Liver (tissue), 9 donors: ENCODE results near the gene PTPRN2. TPM values are rescaled to one million over a fixed set of nuclear protein-coding genes. Genes with fewer than 3 reads are reported as not detected.

Experiments
- DNase-seq: peaks from one replicate; pipeline ENCODE4 v3.0.0-alpha.2; 2017; ENCODE audit warnings: low spot score
- H3K27ac ChIP-seq, 2 donors: one replicate each; pipeline ENCODE4 v1.7.0; 2013; ENCODE audit warnings: inconsistent platforms in 2 of 2, low read length in 2 of 2, control low read depth in 1 of 2, low read depth in 1 of 2, mild to moderate bottlenecking in 1 of 2
- H3K27me3 ChIP-seq, 4 donors: one replicate each; pipeline versions ENCODE4 v1.6.1 to v1.7.0; 2013; ENCODE audit warnings: low read length in 3 of 4, inconsistent platforms in 1 of 4, mild to moderate bottlenecking in 1 of 4, moderate library complexity in 1 of 4; ENCODE audit not compliant: control insufficient read depth in 4 of 4, insufficient read depth in 4 of 4
- H3K36me3 ChIP-seq, 4 donors: one replicate each; pipeline versions ENCODE4 v1.6.1 to v1.7.0; 2013; ENCODE audit warnings: low read length in 3 of 4, mild to moderate bottlenecking in 3 of 4, low read depth in 1 of 4, moderate library complexity in 1 of 4; ENCODE audit not compliant: control insufficient read depth in 4 of 4, insufficient read depth in 3 of 4
- H3K4me1 ChIP-seq, 4 donors: one replicate each; pipeline versions ENCODE4 v1.6.1 to v1.7.0; 2013; ENCODE audit warnings: low read length in 3 of 4, mild to moderate bottlenecking in 3 of 4, moderate library complexity in 1 of 4; ENCODE audit not compliant: control insufficient read depth in 4 of 4, insufficient read depth in 4 of 4
- H3K4me3 ChIP-seq, 3 donors: one replicate each; pipeline versions ENCODE4 v1.6.1 to v1.7.0; 2013; ENCODE audit warnings: low read length in 3 of 3, control low read depth in 1 of 3, low read depth in 1 of 3, mild to moderate bottlenecking in 1 of 3
- H3K9ac ChIP-seq, 2 donors: one replicate each; pipeline ENCODE4 v1.7.0; 2013; ENCODE audit warnings: low read length in 2 of 2, mild to moderate bottlenecking in 2 of 2, moderate library complexity in 2 of 2, control low read depth in 1 of 2, low read depth in 1 of 2
- H3K9me3 ChIP-seq, 4 donors: one replicate each; pipeline versions ENCODE4 v1.6.1 to v1.7.0; 2013; ENCODE audit warnings: low read length in 3 of 4; ENCODE audit not compliant: control insufficient read depth in 4 of 4
- ATF3 ChIP-seq: IDR thresholded peaks from 2 replicates; pipeline ENCODE4 v1.6.1; 2016; ENCODE audit warnings: antibody characterized with exemption
- CTCF ChIP-seq: fragments of 150-350 bp; IDR thresholded peaks from 2 replicates; pipeline ENCODE4 v1.5.1; 2017; ENCODE audit warnings: improper control_type of control experiment, low read depth, low read length; ENCODE audit not compliant: missing input control
- FOXA1 ChIP-seq: IDR thresholded peaks from 2 replicates; pipeline ENCODE4 v1.6.1; 2016; ENCODE audit warnings: antibody characterized with exemption
- FOXA2 ChIP-seq: IDR thresholded peaks from 2 replicates; pipeline ENCODE4 v1.6.1; 2016; ENCODE audit warnings: antibody characterized with exemption
- HNF4A ChIP-seq, 2 donors: conservative IDR thresholded peaks; 2 replicates each; pipeline ENCODE4 v1.6.1; 2016; ENCODE audit warnings: antibody characterized with exemption in 2 of 2, mild to moderate bottlenecking in 2 of 2
- HNF4G ChIP-seq: IDR thresholded peaks from 2 replicates; pipeline ENCODE4 v1.6.1; 2016; ENCODE audit warnings: antibody characterized with exemption
- JUND ChIP-seq, 2 donors: IDR thresholded peaks; 2 replicates each; pipeline ENCODE4 v1.6.1; 2016; ENCODE audit warnings: antibody characterized with exemption in 2 of 2
- NR2F2 ChIP-seq: IDR thresholded peaks from 2 replicates; pipeline ENCODE4 v1.6.1; 2016; ENCODE audit warnings: antibody characterized with exemption
- RAD21 ChIP-seq, 2 donors: IDR thresholded peaks; 2 replicates each; pipeline ENCODE4 v1.6.1; 2016; ENCODE audit warnings: antibody characterized with exemption in 2 of 2, mild to moderate bottlenecking in 2 of 2
- SP1 ChIP-seq: IDR thresholded peaks from 2 replicates; pipeline ENCODE4 v1.6.1; 2018; ENCODE audit warnings: antibody characterized with exemption, mild to moderate bottlenecking
- TAF1 ChIP-seq: conservative IDR thresholded peaks from 2 replicates; pipeline ENCODE4 v1.6.1; 2016; ENCODE audit warnings: antibody characterized with exemption, mild to moderate bottlenecking
- WGBS: extraction: QIAGEN DNeasy Blood & Tissue Kit; methylation state at CpG from one replicate; pipeline ENCODE4 v1.1.7; 2013; 5-methylcytosine and 5-hydroxymethylcytosine counted together
- polyA plus RNA-seq, 2 donors: library from polyadenylated mRNA; stranded (reverse) in 1 of 2; unstranded in 1 of 2; fragments of 200-250 nt in 1 of 2; fragments of >200 nt in 1 of 2; fragmentation: Nextera tagmentation in 1 of 2; extraction: Ambion mirVana in 1 of 2; gene quantifications; one replicate each; pipeline versions ENCODE4 v1.2.1 to v1.2.3, GENCODE V29; 2013 to 2015
- total RNA-seq, 2 donors: library from RNA; depleted of rRNA; stranded (reverse); fragments of >200 nt; gene quantifications; one replicate each; pipeline ENCODE4 v1.2.3, GENCODE V29; 2014
- TF ChIP-seq, protein P1 (sequence below): IDR thresholded peaks from 2 replicates; pipeline ENCODE4 v1.6.1; 2016; ENCODE audit warnings: antibody characterized with exemption
- TF ChIP-seq, protein P2 (sequence below): IDR thresholded peaks from 2 replicates; pipeline ENCODE4 v1.6.1; 2016; ENCODE audit warnings: antibody characterized with exemption, mild to moderate bottlenecking
- donor health status: healthy.
- donor health status: healthy.
- donor health status: healthy.
- donor health status: healthy.
- donor health status: healthy.

The PTPRN2 gene
- total and polyA plus RNA-seq, 4 donors, result 0.75 to 1.9 (median 1.1) TPM

GRCh38 chr7:158043551-158044481 lies 543.8 kb downstream of the PTPRN2 start:
- H3K9ac ChIP-seq, result no peak overlapping the region
- H3K27ac ChIP-seq, result no peak overlapping the region
- H3K36me3 ChIP-seq, result no peaks in the 10 kb centered on the region
- H3K9me3 ChIP-seq, result peaks cover 0 to 10% (median 5%) of the 10 kb centered on the region in 4 donors
- H3K4me1 ChIP-seq, result no peaks in the 10 kb centered on the region
- WGBS, result 73% methylated on average over 17 of the region's 17 CpGs
- DNase-seq, result no peak
- peaks cover 0 to 3% (median 1%) of the 10 kb centered on the region in 4 donors for H3K27me3 ChIP-seq
- H3K4me3 ChIP-seq, result no peak overlapping the region
- TF ChIP-seq SP1 (no peak), HNF4A (conservative IDR thresholded peaks at IDR 0.05) (no peak), NR2F2 (no peak), FOXA1 (no peak), JUND (IDR thresholded peaks at IDR 0.05) (no peak), FOXA2 (no peak), TAF1 (no peak), ATF3 (no peak), HNF4G (no peak), CTCF (no peak), RAD21 (IDR thresholded peaks at IDR 0.05) (no peak)
- TF ChIP-seq, protein P1, sequence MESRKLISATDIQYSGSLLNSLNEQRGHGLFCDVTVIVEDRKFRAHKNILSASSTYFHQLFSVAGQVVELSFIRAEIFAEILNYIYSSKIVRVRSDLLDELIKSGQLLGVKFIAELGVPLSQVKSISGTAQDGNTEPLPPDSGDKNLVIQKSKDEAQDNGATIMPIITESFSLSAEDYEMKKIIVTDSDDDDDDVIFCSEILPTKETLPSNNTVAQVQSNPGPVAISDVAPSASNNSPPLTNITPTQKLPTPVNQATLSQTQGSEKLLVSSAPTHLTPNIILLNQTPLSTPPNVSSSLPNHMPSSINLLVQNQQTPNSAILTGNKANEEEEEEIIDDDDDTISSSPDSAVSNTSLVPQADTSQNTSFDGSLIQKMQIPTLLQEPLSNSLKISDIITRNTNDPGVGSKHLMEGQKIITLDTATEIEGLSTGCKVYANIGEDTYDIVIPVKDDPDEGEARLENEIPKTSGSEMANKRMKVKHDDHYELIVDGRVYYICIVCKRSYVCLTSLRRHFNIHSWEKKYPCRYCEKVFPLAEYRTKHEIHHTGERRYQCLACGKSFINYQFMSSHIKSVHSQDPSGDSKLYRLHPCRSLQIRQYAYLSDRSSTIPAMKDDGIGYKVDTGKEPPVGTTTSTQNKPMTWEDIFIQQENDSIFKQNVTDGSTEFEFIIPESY, result no peak
- TF ChIP-seq, protein P2, sequence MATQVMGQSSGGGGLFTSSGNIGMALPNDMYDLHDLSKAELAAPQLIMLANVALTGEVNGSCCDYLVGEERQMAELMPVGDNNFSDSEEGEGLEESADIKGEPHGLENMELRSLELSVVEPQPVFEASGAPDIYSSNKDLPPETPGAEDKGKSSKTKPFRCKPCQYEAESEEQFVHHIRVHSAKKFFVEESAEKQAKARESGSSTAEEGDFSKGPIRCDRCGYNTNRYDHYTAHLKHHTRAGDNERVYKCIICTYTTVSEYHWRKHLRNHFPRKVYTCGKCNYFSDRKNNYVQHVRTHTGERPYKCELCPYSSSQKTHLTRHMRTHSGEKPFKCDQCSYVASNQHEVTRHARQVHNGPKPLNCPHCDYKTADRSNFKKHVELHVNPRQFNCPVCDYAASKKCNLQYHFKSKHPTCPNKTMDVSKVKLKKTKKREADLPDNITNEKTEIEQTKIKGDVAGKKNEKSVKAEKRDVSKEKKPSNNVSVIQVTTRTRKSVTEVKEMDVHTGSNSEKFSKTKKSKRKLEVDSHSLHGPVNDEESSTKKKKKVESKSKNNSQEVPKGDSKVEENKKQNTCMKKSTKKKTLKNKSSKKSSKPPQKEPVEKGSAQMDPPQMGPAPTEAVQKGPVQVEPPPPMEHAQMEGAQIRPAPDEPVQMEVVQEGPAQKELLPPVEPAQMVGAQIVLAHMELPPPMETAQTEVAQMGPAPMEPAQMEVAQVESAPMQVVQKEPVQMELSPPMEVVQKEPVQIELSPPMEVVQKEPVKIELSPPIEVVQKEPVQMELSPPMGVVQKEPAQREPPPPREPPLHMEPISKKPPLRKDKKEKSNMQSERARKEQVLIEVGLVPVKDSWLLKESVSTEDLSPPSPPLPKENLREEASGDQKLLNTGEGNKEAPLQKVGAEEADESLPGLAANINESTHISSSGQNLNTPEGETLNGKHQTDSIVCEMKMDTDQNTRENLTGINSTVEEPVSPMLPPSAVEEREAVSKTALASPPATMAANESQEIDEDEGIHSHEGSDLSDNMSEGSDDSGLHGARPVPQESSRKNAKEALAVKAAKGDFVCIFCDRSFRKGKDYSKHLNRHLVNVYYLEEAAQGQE, result no peak

GRCh38 chr7:158042156-158042880 lies 545.3 kb downstream of the PTPRN2 start:
- no peak for TF ChIP-seq CTCF

More at GRCh38 chr7:158042156-158042880, 545.3 kb downstream of the PTPRN2 start:
- DNase-seq, result no peak
- Histone ChIP-seq H3K27ac (no peak overlapping the region), H3K4me3 (no peak overlapping the region), H3K36me3 (no peaks in the 10 kb centered on the region), H3K9me3 (peaks cover 3 to 10% (median 6%) of the 10 kb centered on the region in 4 donors), H3K4me1 (no peaks in the 10 kb centered on the region), H3K27me3 (peaks cover 0 to 3% (median 1%) of the 10 kb centered on the region in 4 donors), H3K9ac (no peak overlapping the region)
- WGBS, result 85% methylated on average over 20 of the region's 20 CpGs
